Esophagus muscularis mucosa (tissue), 3 donors: ENCODE data around the gene FHIP2A.

ENCODE experiments used
- POLR2AphosphoS5 ChIP-seq, 2 donors: sonication (generic); formaldehyde crosslinking; IDR thresholded peaks; one replicate each; pipeline ENCODE4 v1.6.1; 2017; ENCODE audit warnings: antibody characterized with exemption in 2 of 2
- TF ChIP-seq, protein P1 (sequence below), 3 experiments: fragments of 200-600 bp in 2 of 3; fragments of 450-650 bp in 1 of 3; sonication (generic) in 2 of 3; IDR thresholded peaks; one replicate each; pipeline ENCODE4 v1.5.1; 2017 to 2019; ENCODE audit warnings: antibody characterized with exemption in 3 of 3, mild to moderate bottlenecking in 2 of 3, moderate library complexity in 1 of 3

DNA sequence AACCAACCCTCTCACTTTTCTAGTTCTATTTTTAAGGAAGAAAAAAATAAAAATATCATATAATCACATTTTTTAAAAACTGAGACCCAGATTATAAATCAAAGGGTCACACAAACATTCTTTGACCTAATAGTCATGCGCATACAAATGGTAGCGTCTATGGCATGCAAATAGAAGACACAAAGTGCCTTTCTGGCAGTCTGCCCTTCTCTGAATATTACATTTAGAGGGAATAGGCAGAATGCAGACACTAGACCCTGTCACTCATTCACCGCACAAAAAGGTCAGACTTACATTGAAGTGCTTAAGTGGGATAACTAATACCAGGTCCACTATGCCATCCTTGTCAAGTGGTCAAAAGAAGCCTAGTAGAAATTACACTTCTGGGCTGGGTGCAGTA is 26.5 kb upstream of the FHIP2A start:
- TF ChIP-seq, protein P1, sequence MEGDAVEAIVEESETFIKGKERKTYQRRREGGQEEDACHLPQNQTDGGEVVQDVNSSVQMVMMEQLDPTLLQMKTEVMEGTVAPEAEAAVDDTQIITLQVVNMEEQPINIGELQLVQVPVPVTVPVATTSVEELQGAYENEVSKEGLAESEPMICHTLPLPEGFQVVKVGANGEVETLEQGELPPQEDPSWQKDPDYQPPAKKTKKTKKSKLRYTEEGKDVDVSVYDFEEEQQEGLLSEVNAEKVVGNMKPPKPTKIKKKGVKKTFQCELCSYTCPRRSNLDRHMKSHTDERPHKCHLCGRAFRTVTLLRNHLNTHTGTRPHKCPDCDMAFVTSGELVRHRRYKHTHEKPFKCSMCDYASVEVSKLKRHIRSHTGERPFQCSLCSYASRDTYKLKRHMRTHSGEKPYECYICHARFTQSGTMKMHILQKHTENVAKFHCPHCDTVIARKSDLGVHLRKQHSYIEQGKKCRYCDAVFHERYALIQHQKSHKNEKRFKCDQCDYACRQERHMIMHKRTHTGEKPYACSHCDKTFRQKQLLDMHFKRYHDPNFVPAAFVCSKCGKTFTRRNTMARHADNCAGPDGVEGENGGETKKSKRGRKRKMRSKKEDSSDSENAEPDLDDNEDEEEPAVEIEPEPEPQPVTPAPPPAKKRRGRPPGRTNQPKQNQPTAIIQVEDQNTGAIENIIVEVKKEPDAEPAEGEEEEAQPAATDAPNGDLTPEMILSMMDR (IDR thresholded peaks at IDR 0.05) = no peak
- TF ChIP-seq POLR2AphosphoS5 (IDR thresholded peaks at IDR 0.05) = no peak
